NCI-H345 treated with DMSO at 0.1 percent for 48 hours (cell line): ENCODE measurements around the gene PHACTR2.

Source experiments
- DNase-seq: peaks from one replicate; lab custom pipeline; 2025; ENCODE audit not compliant: unreplicated experiment; lab: John Stamatoyannopoulos, UW

PHACTR2 gene

GRCh38 chr6:143696664-143697000 is 18.9 kb downstream of the PHACTR2 start:
- DNase-seq: no peak

- no peak for DNase-seq
Observed at GRCh38 chr6:143697076-143697800, 19.5 kb downstream of the PHACTR2 start.

- no peak for DNase-seq
Observed at GRCh38 chr6:143698329-143698728, 20.6 kb downstream of the PHACTR2 start.

- DNase-seq: no peak
Observed at GRCh38 chr6:143698759-143699429, 21.1 kb downstream of the PHACTR2 start.

- no peak for DNase-seq
Observed at GRCh38 chr6:143699430-143699825, 21.7 kb downstream of the PHACTR2 start.

GRCh38 chr6:143700684-143701348 is 23.1 kb downstream of the PHACTR2 start:
- no peak for DNase-seq

- DNase-seq: no peak
Observed at GRCh38 chr6:143701349-143702234, 23.8 kb downstream of the PHACTR2 start.

- DNase-seq: no peak
Observed at GRCh38 chr6:143705569-143705968, 27.8 kb downstream of the PHACTR2 start.

GRCh38 chr6:143707697-143708096 is 29.9 kb downstream of the PHACTR2 start:
- no peak for DNase-seq

GRCh38 chr6:143708889-143709288 is 31.1 kb downstream of the PHACTR2 start:
- no peak for DNase-seq

GRCh38 chr6:143711714-143712113 is 33.9 kb downstream of the PHACTR2 start:
- no peak for DNase-seq

- no peak for DNase-seq
Observed at GRCh38 chr6:143718472-143718871, 40.7 kb downstream of the PHACTR2 start.

GRCh38 chr6:143721642-143722041 is 43.9 kb downstream of the PHACTR2 start:
- DNase-seq: no peak

GRCh38 chr6:143724876-143725275 is 47.1 kb downstream of the PHACTR2 start:
- no peak for DNase-seq

GRCh38 chr6:143726015-143726647 is 48.4 kb downstream of the PHACTR2 start:
- no peak for DNase-seq

GRCh38 chr6:143727035-143727434 is 49.3 kb downstream of the PHACTR2 start:
- DNase-seq: no peak

- DNase-seq: no peak
Observed at GRCh38 chr6:143731789-143732188, 54.0 kb downstream of the PHACTR2 start.

GRCh38 chr6:143732536-143732935 is 54.8 kb downstream of the PHACTR2 start:
- DNase-seq: no peak

GRCh38 chr6:143733510-143733909 is 55.7 kb downstream of the PHACTR2 start:
- DNase-seq: no peak

- DNase-seq: no peak
Observed at GRCh38 chr6:143734641-143735063, 56.9 kb downstream of the PHACTR2 start.
